NCI-H345 treated with DMSO at 0.1 percent for 48 hours (cell line): ENCODE measurements around the gene CCDC177.

Experiments used
- DNase-seq: peaks from one replicate; lab custom pipeline; 2025; ENCODE audit not compliant: unreplicated experiment; lab: John Stamatoyannopoulos, UW

CCDC177 gene

GRCh38 chr14:69531135-69531534 is 43.5 kb downstream of the CCDC177 start:
- peak; percentile 61 for DNase-seq

- no peak for DNase-seq
These were observed 44.6 kb downstream of the CCDC177 start for GRCh38 chr14:69530095-69530494.

- DNase-seq, result no peak
These were observed 45.1 kb downstream of the CCDC177 start for GRCh38 chr14:69529563-69529962.

GRCh38 chr14:69528930-69529329 is 45.7 kb downstream of the CCDC177 start:
- no peak for DNase-seq

GRCh38 chr14:69528143-69528542 is 46.5 kb downstream of the CCDC177 start:
- no peak for DNase-seq

GRCh38 chr14:69527635-69528034 is 47.0 kb downstream of the CCDC177 start:
- no peak for DNase-seq

- no peak for DNase-seq
These were observed 48.8 kb downstream of the CCDC177 start for GRCh38 chr14:69525896-69526295.

- no peak for DNase-seq
These were observed 52.6 kb downstream of the CCDC177 start for GRCh38 chr14:69522026-69522425.
